H4 (cell line): ENCODE measurements around the gene RNASE13. TPM values are rescaled to one million over a fixed set of nuclear protein-coding genes. Genes with fewer than 3 reads are reported as not detected.
"Not testable (repeated sequence)": the region's sequence is repeated elsewhere in the genome, so short reads cannot be mapped to it uniquely, and the experiment has no call there.

ENCODE experiments used
- DNase-seq: peaks from one replicate; pipeline ENCODE4 v3.0.0-alpha.2; 2015; ENCODE audit warnings: low spot score
- total RNA-seq: library from RNA; depleted of rRNA; stranded (reverse); fragments of >200 nt; shearing (Covaris generic); gene quantifications from 2 replicates; pipeline ENCODE4 v1.2.3, GENCODE V29; 2014; rRNA removed

Gene RNASE13
- total RNA-seq, 1 experiment from 2014 or later: not detected

GRCh38 chr14:20989471-20989786 lies 45.2 kb downstream of the RNASE13 start:
- DNase-seq: no peak

DNA sequence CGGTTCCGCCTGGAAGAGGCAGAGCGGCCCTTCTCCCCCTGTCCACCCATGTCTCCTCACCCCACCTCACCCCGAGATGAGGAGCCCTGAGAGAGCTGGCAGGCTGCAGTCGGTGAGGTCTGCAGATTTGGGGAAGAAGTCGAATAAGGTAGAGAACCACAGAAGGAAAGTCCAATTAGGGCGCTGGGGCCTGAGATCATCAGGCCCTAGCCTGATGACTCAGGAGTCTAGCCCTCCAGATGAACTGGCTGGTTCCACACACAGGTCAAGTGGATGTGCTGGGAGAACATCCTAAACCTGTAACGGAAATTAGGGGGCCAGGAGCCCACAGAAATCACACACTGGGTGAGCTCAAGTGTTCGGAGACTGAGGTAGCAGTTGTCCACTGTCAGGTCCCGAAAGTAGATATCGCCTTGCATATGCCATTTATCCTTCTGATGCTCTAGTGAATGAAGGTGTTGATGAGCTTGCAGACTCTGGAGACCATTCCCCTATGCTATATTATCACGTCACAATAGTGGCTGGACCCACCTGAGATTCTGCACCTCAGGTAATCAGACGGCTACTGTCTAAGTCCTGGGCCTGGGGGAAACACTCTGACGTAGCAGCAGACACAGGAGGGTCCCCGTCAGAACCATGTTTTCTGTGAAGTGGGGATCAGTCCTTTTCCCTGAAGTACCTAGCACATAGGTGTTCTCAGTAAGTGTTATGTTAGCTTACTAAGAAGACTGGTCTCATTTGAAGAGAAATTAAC lies 45.7 kb downstream of the RNASE13 start:
- no peak for DNase-seq

GRCh38 chr14:20986811-20987210 lies 47.8 kb downstream of the RNASE13 start:
- peak; percentile 82 for DNase-seq

- DNase-seq: not testable (repeated sequence)
Observed at GRCh38 chr14:20985650-20986049, 49.0 kb downstream of the RNASE13 start.

Other genes starting within 250 kb of the RNASE13 start
- gene RNASE1, start 232.0 kb downstream of the RNASE13 start, total RNA-seq: 2.1 and 9.4 TPM in 2 replicates
- not detected in 2 replicates for gene RNASE3, start 143.4 kb downstream of the RNASE13 start, total RNA-seq
- not detected in 2 replicates for gene RNASE2, start 79.3 kb downstream of the RNASE13 start, total RNA-seq
- 60.2 and 64.0 TPM in 2 replicates for gene METTL17, start 44.8 kb downstream of the RNASE13 start, total RNA-seq
- gene SLC39A2, start 35.5 kb downstream of the RNASE13 start, total RNA-seq: not detected in 2 replicates
- 1.3 and 8.5 TPM in 2 replicates for gene NDRG2, start 9.7 kb downstream of the RNASE13 start, total RNA-seq
- gene TPPP2, start 4.6 kb downstream of the RNASE13 start, total RNA-seq: not detected in 2 replicates
- not detected in 2 replicates for gene RNASE7, start 7.6 kb upstream of the RNASE13 start, total RNA-seq
- gene RNASE8, start 23.0 kb upstream of the RNASE13 start, total RNA-seq: not detected in 2 replicates
- gene ARHGEF40, start 35.5 kb upstream of the RNASE13 start, total RNA-seq: 11.2 and 15.4 TPM in 2 replicates
- gene ZNF219, start 63.8 kb upstream of the RNASE13 start, total RNA-seq: 7.3 and 11.3 TPM in 2 replicates
- 0.47 and 0.68 TPM in 2 replicates for gene TMEM253, start 66.3 kb upstream of the RNASE13 start, total RNA-seq
- gene OR5AU1, start 121.3 kb upstream of the RNASE13 start, total RNA-seq: not detected in 2 replicates
- 1,295 and 1,559 TPM in 2 replicates for gene HNRNPC, start 234.6 kb upstream of the RNASE13 start, total RNA-seq
- not detected in 2 replicates for gene RPGRIP1, start 245.3 kb upstream of the RNASE13 start, total RNA-seq